K562 (cell line): ENCODE measurements around the gene FAM217B. TPM values are rescaled to one million over a fixed set of nuclear protein-coding genes. Genes with fewer than 3 reads are reported as not detected.

ENCODE experiments used
- ATF1 ChIP-seq, 2 experiments: fragments of 450-650 bp in 1 of 2; IDR thresholded peaks; 2 replicates each; pipeline ENCODE4 v1.6.1; 2016; ENCODE audit warnings: missing compliant biosample characterization in 1 of 2, missing genetic modification characterization in 1 of 2
- BDP1 ChIP-seq: IDR thresholded peaks from 3 replicates; pipeline ENCODE4 v1.6.1; 2011; ENCODE audit not compliant: insufficient read length, insufficient read depth
- CBX5 ChIP-seq: IDR thresholded peaks from 2 replicates; pipeline ENCODE4 v1.6.1; 2014; ENCODE audit warnings: low read depth, borderline replicate concordance
- CREB1 ChIP-seq, 2 experiments: sonication (generic) in 1 of 2; formaldehyde crosslinking in 1 of 2; IDR thresholded peaks; 2 replicates each; pipeline versions ENCODE4 v1.6.1 to v1.8.0; 2012 to 2022; ENCODE audit warnings: inconsistent platforms in 1 of 2, mild to moderate bottlenecking in 1 of 2, missing genetic modification reagents in 1 of 2, moderate library complexity in 1 of 2
- HNRNPUL1 ChIP-seq: fragments of 200-400 bp; formaldehyde crosslinking; IDR thresholded peaks from 2 replicates; pipeline ENCODE4 v1.6.1; 2017; ENCODE audit warnings: low read length
- MEF2D ChIP-seq: conservative IDR thresholded peaks from 2 replicates; pipeline ENCODE4 v1.6.1; 2016; ENCODE audit warnings: low read depth, missing genetic modification characterization, missing compliant biosample characterization
- MNT ChIP-seq, 2 experiments: fragments of 450-650 bp; conservative IDR thresholded peaks; 2 replicates each; pipeline ENCODE4 v1.6.1; 2017; ENCODE audit warnings: mild to moderate bottlenecking in 2 of 2, moderate library complexity in 2 of 2
- NONO ChIP-seq, 2 experiments: fragments of 200-400 bp in 1 of 2; fragments of 450-650 bp in 1 of 2; formaldehyde crosslinking in 1 of 2; IDR thresholded peaks; 2 replicates each; pipeline ENCODE4 v1.6.1; 2017; ENCODE audit warnings: low read depth in 2 of 2, mild to moderate bottlenecking in 2 of 2, moderate library complexity in 2 of 2, low read length in 1 of 2
- PHF8 ChIP-seq: fragments of 200-600 bp; sonication (generic); IDR thresholded peaks from 2 replicates; pipeline ENCODE4 v1.6.1; 2012; ENCODE audit warnings: mixed run types, mild to moderate bottlenecking, inconsistent platforms, low read length, moderate library complexity, borderline replicate concordance
- SAFB ChIP-seq: fragments of 200-400 bp; formaldehyde crosslinking; IDR thresholded peaks from 2 replicates; pipeline ENCODE4 v1.6.1; 2017; ENCODE audit warnings: low read depth, low read length, borderline replicate concordance
- SIX5 ChIP-seq, 2 experiments: IDR thresholded peaks; 2 replicates each; pipeline ENCODE4 v1.6.1; 2011; ENCODE audit warnings: low read length in 2 of 2, borderline replicate concordance in 1 of 2, low read depth in 1 of 2, mild to moderate bottlenecking in 1 of 2, moderate library complexity in 1 of 2; ENCODE audit not compliant: insufficient read depth in 1 of 2
- ZC3H8 ChIP-seq: fragments of 450-650 bp; IDR thresholded peaks from 2 replicates; pipeline ENCODE4 v1.6.1; 2017
- polyA plus RNA-seq, 8 experiments: library from polyadenylated mRNA; depleted of rRNA in 4 of 8; stranded (reverse) in 5 of 8; unstranded in 3 of 8; fragments of >200 nt; fragmentation: Nextera tagmentation in 2 of 8; fragmentation: Illumina TruSeq in 1 of 8; extraction: Ambion mirVana in 2 of 8; extraction: Trizol in 1 of 8; gene quantifications; 2 replicates each; pipeline versions ENCODE4 v1.2.1 to v1.2.3, GENCODE V29; 2011 to 2014; ENCODE audit warnings: inconsistent platforms in 1 of 8, missing spikeins in 1 of 8
- total RNA-seq, 7 experiments: library from RNA; depleted of rRNA in 6 of 7; stranded (reverse); fragments of >200 nt in 6 of 7; fragmentation: Illumina TruSeq in 2 of 7; extraction: Trizol in 2 of 7; gene quantifications; 2 replicates each; pipeline versions ENCODE4 v1.2.1 to v1.2.3, GENCODE V29; 2011 to 2021; ENCODE audit warnings: low replicate concordance in 1 of 7
- TF ChIP-seq, protein P1 (sequence below): IDR thresholded peaks from 2 replicates; pipeline ENCODE4 v1.6.1; 2011; ENCODE audit warnings: borderline replicate concordance, low read depth, mild to moderate bottlenecking, moderate library complexity, low read length; ENCODE audit not compliant: insufficient read depth, poor library complexity, severe bottlenecking
- TF ChIP-seq, protein P2 (sequence below): fragments of 250-450 bp; sonication (Bioruptor Pico); IDR thresholded peaks from 2 replicates; pipeline ENCODE4 v1.5.0; 2021; ENCODE audit warnings: mild to moderate bottlenecking, borderline replicate concordance

Gene FAM217B
- total and polyA plus RNA-seq, 9 of the 15 experiments (the other 6 are each of a cell fraction or from before 2014, with no cell fraction given), result 4.8 to 11.4 (median 6.9) TPM

- TF ChIP-seq, protein P1, sequence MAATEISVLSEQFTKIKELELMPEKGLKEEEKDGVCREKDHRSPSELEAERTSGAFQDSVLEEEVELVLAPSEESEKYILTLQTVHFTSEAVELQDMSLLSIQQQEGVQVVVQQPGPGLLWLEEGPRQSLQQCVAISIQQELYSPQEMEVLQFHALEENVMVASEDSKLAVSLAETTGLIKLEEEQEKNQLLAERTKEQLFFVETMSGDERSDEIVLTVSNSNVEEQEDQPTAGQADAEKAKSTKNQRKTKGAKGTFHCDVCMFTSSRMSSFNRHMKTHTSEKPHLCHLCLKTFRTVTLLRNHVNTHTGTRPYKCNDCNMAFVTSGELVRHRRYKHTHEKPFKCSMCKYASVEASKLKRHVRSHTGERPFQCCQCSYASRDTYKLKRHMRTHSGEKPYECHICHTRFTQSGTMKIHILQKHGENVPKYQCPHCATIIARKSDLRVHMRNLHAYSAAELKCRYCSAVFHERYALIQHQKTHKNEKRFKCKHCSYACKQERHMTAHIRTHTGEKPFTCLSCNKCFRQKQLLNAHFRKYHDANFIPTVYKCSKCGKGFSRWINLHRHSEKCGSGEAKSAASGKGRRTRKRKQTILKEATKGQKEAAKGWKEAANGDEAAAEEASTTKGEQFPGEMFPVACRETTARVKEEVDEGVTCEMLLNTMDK, result no peak
- TF ChIP-seq SAFB (no peak), MNT (conservative IDR thresholded peaks at IDR 0.05) (no peak), PHF8 (no peak), ZC3H8 (no peak), CBX5 (no peak), ATF1 (CRISPR knock-in tag; IDR thresholded peaks at IDR 0.05) (no peak), ATF1 (tag; IDR thresholded peaks at IDR 0.05) (no peak), NONO (IDR thresholded peaks at IDR 0.05; ENCODE audit: low read depth in 2 of 2, low read length in 1 of 2) (no peak), HNRNPUL1 (no peak), CREB1 (IDR thresholded peaks at IDR 0.05) (no peak), CREB1 (CRISPR knock-in tag; IDR thresholded peaks at IDR 0.05) (no peak), BDP1 (no peak), MEF2D (tag) (no peak), SIX5 (IDR thresholded peaks at IDR 0.05; ENCODE audit: borderline replicate concordance in 1 of 2, insufficient read depth in 1 of 2, low read depth in 1 of 2, low read length in 2 of 2) (no peak)
- TF ChIP-seq, protein P2, sequence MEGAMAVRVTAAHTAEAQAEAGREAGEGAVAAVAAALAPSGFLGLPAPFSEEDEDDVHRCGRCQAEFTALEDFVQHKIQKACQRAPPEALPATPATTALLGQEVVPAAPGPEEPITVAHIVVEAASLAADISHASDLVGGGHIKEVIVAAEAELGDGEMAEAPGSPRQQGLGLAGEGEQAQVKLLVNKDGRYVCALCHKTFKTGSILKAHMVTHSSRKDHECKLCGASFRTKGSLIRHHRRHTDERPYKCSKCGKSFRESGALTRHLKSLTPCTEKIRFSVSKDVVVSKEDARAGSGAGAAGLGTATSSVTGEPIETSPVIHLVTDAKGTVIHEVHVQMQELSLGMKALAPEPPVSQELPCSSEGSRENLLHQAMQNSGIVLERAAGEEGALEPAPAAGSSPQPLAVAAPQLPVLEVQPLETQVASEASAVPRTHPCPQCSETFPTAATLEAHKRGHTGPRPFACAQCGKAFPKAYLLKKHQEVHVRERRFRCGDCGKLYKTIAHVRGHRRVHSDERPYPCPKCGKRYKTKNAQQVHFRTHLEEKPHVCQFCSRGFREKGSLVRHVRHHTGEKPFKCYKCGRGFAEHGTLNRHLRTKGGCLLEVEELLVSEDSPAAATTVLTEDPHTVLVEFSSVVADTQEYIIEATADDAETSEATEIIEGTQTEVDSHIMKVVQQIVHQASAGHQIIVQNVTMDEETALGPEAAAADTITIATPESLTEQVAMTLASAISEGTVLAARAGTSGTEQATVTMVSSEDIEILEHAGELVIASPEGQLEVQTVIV (CRISPR knock-in tag), result no peak
- TF ChIP-seq, all 486 proteins: peak for 0
These were observed 27.6 kb upstream of the FAM217B start (continued) for GRCh38 chr20:59912609-59913008.
